NCI-H2196 (cell line): Measurements from ENCODE around the gene TPGS2.
"Not testable (repeated sequence)": the region's sequence is repeated elsewhere in the genome, so short reads cannot be mapped to it uniquely, and the experiment has no call there.

ENCODE experiments used
- DNase-seq: peaks from one replicate; lab custom pipeline; 2025; ENCODE audit not compliant: unreplicated experiment; lab: John Stamatoyannopoulos, UW

TPGS2 gene

GRCh38 chr18:36828630-36829361, at the start of gene TPGS2, which contains the start of gene KIAA1328:
Gene TPGS2 (minus strand): TSS chr18:36829002. CDS start chr18:36828767, 235 bp downstream.
Gene KIAA1328 (plus strand): TSS chr18:36829127. CDS start chr18:36829139, 12 bp downstream.
- DNase-seq, result peak; percentile 67

- not testable (repeated sequence) for DNase-seq
Measured at GRCh38 chr18:36873826-36874225, 45.0 kb upstream of the TPGS2 start.

DNA sequence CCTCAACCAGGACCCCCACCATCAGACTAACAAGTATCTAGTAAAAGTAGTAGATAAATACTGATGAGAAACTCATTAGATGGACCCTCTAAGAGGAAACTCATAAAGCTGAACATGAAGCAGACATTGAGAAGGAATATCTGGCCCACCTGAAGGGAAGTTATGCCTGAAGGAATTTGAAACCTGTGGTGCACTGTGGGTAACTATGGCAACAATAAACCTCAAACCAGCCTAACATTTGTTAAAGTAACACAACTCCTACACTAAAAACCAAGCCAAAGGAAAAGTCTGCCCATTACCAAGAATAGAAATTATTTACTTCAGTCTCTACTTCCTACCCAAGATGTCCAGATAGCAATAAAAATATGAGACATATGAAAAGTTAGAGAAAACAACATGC, 43.5 kb upstream of the TPGS2 start:
- no peak for DNase-seq

DNA sequence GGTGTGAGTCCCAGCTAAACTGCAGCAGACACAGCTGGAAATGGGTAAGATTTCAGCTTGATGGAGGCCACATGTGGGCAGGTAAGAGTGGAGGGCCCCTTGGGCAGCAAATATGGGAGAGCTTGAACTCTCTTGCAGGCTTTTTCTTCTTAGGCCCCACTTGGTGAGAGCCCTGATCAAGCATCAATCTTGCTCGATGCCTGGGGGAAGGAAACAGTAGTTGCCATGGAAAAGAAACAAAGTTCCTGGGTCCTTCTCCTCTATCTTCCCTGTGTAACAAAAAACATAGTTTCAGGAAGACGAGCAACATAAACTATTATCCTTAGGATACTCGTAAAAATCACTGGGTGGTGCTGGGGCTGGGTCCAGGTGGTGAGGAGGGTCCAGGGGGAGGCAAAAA, 43.0 kb upstream of the TPGS2 start:
- no peak for DNase-seq

- no peak for DNase-seq
Measured at GRCh38 chr18:36867056-36867455, 38.3 kb upstream of the TPGS2 start.

DNA sequence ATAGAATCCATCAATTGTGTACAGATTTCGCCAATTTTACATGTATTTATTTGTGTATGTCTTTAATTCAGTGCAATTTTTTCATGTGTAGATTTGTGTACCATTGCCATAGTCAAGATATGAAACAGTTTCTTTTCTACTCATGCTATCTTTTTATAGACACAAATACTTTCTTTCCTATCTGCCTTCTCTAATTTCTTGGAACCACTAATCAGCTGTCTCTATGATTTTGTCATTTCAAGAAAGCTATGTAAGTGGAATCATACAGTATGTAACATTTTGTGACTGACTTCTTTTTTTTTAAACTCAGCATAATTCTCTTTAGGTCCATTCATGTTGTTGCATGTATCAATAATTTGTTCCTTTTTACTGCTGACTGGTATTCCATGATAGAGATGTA, 33.4 kb upstream of the TPGS2 start:
- DNase-seq, result no peak

GRCh38 chr18:36856815-36857214, 28.0 kb upstream of the TPGS2 start:
- no peak for DNase-seq

DNA sequence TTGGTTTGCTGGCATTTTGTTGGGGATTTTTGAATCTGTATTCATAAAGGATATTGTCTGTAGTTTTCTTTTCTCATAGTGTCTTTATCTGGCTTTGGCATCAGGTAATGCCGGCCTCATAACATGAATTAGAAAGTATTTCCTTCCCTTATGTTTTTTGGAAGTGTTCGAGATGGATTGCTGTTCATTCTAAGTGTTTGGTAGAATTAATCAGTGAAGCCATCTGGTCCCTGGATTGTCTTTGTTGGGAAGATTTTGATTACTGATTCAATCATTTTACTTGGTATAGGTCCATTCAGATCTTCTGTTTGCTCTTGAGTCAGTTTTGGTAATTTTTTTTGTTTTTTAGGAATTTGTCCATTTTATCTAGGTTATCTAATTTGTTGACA, 22.4 kb upstream of the TPGS2 start:
- no peak for DNase-seq

DNA sequence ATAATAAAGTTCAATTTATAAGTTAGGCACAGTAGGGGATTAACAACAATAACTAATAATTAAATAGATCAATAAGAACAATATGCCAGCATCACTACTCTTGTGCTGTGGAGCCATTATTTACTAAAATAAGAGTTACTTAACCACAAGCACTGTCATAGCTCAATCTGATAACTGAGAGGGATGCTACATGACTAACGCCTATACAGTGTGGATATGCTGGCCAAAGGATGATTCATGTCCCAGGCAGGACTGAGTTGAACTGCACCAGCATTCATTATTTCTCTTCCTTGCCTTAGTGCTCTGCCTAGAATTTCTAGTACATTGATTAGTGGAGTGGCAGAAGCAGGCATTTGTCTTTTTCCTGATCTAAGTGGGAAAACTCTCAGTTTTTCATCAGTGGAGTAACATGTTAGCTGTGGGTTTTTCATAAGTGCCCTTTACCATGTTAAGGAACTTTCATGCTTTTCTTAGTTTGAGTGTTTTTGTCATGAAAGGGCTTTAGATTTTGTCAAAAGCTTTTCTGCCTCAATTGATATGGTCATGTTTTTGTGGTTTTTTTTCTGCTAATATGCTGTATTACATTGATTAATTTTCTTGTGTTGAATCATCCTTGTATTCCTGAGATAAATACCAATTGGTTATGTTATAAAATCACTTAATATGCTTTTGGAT, 21.9 kb upstream of the TPGS2 start:
- no peak for DNase-seq

GRCh38 chr18:36849288-36850006, 20.6 kb upstream of the TPGS2 start:
- no peak for DNase-seq

DNA sequence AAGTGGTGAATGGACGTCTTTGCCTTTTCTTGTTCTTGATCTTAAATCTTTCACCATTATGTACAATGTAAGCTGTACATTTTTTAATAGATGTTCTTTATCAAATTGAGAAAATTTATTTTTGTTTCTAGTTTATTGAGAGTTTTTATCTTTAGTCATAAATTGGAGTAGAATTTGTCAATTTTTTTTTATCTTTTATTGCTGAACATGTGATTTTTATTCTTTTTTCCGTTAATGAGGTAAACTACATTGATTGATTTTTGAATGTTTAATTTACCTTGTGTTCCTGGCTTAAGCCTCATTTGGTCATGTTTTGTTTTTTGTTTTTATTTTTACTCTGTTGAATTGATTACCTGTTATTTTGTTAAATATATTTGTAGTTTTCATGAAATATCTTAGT, 19.8 kb upstream of the TPGS2 start:
- DNase-seq, result no peak

- no peak for DNase-seq
Measured at GRCh38 chr18:36843784-36844183, 15.0 kb upstream of the TPGS2 start.

DNA sequence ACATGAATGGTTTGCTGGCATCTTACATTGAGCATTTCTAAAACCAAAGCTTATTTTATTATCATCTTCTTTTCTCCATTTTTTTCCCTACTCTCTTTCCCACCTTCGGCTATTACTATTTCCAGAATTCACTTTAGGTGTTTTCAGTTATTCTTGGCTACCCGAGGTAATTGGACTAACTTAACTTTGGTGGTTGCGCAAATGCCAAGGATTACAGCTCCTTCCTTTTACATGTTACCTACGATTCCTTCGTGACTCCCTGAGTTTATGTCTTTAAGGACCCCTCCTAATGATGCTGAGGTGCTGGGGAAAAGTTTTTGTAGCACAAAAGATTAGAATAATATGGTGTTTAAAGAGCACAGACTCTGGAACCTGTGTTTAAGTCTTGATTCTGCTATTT, 14.4 kb upstream of the TPGS2 start:
- no peak for DNase-seq

DNA sequence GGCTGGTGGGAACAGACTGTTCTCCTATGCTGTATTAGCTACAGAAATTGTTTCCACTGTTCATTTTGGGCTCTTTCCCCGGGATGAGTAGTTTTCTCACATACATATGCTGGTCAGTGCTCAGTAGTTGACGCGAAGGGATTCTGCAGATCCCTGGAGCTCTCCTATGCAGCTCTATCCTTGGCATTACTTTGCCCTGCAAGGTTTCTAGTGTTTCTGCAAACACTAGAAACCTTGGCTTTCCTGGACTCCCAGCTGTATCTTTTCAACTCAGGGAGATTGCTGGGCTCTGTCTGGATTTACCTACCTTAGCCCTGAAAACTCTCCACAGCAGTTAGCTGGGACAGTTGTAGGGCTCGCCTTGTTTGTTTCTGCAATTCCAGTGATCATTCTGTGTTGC, 11.0 kb upstream of the TPGS2 start:
- no peak for DNase-seq

GRCh38 chr18:36835927-36836326, 7.1 kb upstream of the TPGS2 start:
- DNase-seq, result no peak

- no peak for DNase-seq
Measured at GRCh38 chr18:36833120-36833519, 4.3 kb upstream of the TPGS2 start.

DNA sequence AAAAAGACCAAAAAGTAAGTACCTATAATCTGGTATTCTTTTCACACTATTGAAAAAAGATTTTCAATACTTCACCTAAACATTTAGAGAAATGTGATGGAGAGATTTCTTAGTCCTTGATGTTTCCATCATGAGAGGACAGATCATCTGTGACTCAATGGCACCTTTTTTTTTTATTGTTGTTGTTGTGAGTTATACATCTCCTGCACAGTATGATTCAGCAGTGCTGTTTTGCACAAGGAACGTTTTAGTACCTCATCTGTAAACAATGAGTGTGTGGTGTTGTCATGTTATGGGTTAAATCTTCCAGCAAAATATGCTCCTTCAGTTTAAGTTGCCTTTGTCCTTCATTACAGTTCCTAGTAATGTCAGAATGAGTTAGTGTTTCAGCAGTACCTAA, 2.3 kb upstream of the TPGS2 start:
- no peak for DNase-seq

DNA sequence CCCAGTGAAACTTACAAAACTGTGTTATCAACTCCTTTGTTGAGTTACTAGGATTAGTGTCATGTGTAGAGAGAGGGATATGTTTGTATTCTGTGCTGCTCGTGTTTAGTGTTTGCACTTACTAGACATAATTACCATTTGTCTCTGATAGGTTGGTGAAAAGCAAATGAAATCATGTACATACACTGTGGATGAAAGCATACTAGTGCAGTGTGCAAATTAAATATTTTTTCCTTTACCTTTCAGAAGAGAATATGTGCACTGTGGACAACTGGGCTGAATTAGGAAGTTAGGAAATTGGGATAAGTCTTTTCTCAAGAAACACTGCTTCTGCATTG, 1.3 kb upstream of the TPGS2 start:
- no peak for DNase-seq

DNA sequence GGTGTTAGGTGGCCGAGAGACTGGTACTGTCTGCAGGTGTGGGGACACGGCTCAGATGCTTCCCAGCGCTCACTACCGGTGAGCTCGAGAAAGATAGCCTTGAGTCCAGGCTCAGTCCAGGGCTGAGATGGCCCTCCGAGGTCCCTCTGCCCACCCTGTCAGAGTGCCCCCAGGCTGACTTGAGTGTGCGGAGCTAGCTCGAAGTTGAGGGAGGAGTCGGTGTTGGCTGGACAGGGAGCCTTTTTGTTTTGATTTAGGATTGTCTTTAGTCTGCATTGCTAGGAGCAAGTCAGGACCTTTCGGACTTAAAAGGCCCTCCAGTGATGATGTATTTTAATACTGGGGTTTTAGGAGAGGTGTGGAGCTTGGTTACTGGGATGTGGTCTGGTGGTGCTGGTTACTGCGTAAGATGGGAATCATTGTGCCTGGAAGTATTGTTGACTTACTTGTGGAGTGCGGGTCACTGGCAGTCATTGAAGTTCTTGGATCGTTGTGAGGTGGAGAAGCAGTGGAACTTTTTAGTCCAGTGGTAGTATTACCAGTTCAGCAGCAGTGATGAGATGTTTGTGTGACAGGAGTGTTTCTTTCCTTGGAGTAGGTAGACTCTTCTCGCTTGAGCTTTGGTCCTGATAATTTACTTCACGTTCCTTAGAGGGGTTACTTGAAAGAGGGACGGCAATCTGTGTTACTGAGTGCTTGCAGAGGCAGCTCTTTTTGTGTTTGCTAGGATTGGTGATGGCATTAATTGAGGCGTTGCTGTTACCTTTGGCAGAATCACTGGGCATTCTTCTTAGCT, 758 bp upstream of the TPGS2 start:
- DNase-seq, result no peak

GRCh38 chr18:36828157-36828629, 609 bp downstream of the TPGS2 start:
- no peak for DNase-seq

DNA sequence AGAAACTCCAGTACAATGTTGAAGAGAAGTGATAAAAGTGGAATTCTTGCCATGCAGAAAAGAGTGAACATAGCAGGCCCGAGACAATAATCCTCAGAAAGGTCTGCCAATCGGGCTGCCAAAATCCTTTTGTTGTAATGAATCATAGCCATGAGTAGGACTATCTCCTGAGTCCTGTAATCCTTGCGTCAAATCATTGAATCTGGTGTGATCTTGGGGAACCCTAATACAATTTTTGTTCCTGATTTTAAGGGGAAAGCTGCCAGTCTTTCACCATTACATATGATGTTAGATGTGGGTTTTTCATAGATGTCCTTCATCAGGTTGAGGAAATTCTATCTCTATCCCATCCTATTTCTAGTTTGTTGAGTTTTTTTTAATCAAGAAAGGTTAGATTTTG, 2.2 kb downstream of the TPGS2 start:
- no peak for DNase-seq
